OCI-LY3 (cell line): ENCODE data around the gene ASPN.

ENCODE experiments used
- CTCF ChIP-seq: fragments of 200-600, 300-600 bp; sonication (generic); IDR thresholded peaks from 2 replicates; pipeline ENCODE4 v1.5.1; 2014; ENCODE audit warnings: antibody characterized with exemption, low read length, low read depth
- EZH2phosphoT487 ChIP-seq: fragments of 200-600 bp; shearing (Covaris generic); IDR thresholded peaks from 2 replicates; pipeline ENCODE4 v1.6.1; 2018; ENCODE audit warnings: antibody characterized with exemption, mixed run types, low read depth

DNA sequence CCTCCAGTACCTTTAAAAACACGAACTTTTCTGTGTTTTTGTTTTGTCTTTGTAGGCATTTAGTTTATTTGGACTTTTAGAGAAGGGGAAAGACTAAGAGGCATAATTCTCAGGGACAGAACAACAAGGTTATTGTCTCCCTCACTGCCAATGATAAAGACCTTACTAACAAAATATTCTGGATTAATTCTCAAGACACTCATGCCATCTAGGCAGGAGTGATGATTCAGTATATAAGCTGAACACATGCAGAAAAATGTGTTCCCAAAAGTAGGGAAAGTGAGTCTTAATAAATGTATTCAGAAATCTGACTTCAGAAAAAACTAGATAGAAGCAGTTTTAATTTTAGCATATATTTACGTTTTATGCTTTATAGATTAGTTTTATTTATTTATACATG is 17.4 kb upstream of the ASPN start:
- no peak for TF ChIP-seq CTCF
- no peak for TF ChIP-seq EZH2phosphoT487
